Measurements from ENCODE around the gene GRK3.

GRK3 gene

DNA sequence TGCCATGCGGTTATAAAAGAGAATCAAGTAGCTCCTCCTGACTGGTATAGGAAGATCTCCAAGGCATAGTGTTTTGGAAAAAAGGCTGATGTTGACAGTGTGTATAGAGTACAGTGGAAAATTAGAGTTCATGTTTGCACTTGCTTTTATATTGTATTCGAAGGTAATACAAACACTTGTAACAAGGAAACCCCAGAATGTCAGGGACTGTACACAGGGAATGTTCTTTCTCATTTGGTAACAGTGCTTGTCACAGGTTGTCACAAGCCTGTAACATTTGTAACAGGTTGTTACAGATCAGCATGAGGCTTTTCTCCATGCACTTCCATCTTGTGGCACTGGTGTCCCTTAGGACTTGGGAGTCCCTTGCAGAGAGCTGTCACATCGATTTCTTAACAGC lies 64.0 kb downstream of the GRK3 start:
- no peak for DNase-seq

DNA sequence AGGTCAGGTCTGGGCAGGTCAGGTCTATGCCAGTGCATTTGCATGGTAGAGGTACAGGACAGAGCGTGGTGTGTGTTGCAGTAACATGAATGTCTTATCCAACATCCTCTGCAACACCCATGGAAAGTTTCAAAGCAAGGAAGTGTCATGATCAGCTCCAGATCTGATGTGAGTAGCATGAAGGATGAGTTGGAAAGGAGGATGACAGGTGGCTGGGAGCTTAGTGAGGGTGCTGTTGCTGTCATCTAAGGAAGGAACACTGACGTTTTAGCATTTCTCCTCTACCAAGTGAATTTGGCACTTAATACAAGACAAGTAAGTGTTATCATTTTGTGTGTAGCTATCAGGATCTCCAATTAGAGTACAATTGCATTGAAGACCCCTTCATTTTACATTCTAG lies 65.1 kb downstream of the GRK3 start:
- no peak for DNase-seq

DNA sequence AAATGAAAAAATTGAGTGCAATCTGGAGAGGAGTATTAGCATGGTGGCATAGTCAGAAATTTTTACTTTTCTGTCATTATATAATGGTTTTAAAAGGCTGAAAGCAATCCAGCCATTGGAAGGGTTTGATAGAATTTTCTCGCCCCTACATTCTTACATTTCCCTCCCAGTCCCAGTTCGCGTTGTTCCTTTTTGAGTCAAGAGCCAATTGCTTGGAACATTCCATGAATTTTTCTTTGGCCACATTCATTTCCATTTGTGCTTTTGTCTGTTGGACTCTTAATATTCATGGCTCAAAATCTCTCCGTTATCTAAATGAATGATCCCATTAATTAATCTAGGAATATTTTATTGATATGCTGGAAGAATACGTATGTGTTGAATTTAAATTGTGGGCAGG lies 66.0 kb downstream of the GRK3 start:
- DNase-seq = no peak

DNA sequence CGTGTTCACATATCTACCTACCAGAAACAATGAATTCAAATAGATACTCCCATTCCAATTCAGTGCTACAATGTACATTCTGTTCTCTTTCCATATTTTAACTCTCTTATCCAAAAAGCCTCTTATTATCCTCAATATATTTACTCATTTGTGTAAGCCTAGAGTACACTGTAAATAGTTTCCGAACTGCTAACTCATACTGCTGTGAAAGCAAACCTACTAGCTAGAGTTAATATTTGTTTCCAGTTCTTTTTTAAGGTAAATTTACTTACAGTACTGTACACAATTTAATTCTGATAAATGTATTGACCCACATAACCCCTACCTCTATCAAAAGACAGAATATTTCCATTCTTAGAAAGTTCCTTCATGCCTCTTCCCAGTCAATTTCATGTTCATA lies 71.8 kb downstream of the GRK3 start:
- no peak for DNase-seq

DNA sequence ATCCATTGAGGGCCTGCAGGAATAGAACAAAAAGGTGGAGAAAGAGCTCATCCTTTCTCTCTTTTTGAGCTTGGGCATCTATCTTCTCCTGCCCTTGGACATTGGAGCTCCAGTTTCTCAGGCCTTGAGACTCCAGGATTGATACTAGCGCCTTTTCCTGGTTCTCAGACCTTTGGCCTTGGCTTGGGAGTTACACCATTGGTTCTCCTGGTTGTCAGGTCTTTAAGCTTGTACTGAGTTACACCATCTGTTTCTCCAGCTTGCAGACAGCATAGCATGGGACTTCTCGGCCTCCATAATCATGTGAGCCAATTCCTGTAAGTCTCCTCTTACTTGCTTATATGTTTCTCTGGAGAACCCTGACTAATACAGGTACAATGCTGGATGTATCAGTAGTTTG lies 72.6 kb downstream of the GRK3 start:
- DNase-seq = no peak

DNA sequence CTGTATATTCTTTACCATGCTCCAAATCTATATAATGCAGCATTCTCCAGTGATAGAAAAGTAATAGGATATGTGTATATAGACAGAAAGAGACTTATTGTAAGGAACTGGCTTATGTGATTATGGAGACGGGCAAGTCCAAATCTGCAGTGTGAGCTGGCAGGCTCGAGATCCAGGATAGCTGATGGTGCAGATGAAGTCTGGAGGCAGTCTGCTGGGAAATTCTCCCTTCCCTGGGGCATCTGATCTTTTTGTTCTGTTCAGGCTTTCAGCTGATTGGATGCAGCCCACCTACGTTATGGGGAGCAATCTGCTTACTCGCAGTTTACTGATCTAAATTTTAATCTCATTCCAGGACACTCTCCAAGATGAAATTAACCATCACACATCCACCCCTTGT lies 73.2 kb downstream of the GRK3 start:
- DNase-seq = no peak

DNA sequence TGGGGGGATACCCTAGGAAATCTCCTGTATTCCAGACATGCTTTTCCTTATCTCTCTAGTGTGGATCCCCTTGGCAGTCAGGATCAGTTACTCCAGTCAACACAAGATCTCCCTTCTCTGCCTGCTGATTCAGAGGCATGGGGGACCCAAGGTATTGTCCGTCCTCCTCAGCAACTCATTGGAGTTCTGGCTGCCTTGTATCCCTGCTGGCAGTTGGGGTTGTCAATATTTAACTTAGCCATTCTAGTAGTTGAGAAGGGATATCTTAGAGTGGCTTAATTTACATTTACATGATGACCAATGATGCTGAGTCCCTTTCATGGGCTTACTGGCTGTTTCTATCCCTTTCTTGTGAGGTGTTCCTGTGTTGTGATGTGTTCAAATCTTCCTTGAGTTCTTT lies 74.2 kb downstream of the GRK3 start:
- DNase-seq = no peak

DNA sequence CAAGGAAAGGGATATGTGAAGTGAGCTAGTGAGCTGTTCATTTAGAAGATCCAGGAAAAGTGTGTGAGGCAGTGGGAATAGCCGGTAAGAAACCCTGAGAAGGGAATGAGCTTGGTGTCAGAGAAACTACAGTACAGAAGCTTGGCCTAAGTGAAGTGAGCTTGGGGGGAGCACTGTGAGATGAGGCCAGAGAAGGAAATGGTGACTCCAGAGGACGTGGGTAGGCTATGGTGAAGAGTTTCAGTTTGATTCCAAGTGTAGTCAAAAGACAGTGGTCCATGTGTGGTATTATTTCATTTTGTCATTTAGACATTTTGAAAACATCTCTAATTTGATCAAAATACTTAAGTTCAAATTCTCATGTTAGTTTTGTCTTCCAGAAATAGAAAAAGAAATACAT lies 77.2 kb downstream of the GRK3 start:
- no peak for DNase-seq

DNA sequence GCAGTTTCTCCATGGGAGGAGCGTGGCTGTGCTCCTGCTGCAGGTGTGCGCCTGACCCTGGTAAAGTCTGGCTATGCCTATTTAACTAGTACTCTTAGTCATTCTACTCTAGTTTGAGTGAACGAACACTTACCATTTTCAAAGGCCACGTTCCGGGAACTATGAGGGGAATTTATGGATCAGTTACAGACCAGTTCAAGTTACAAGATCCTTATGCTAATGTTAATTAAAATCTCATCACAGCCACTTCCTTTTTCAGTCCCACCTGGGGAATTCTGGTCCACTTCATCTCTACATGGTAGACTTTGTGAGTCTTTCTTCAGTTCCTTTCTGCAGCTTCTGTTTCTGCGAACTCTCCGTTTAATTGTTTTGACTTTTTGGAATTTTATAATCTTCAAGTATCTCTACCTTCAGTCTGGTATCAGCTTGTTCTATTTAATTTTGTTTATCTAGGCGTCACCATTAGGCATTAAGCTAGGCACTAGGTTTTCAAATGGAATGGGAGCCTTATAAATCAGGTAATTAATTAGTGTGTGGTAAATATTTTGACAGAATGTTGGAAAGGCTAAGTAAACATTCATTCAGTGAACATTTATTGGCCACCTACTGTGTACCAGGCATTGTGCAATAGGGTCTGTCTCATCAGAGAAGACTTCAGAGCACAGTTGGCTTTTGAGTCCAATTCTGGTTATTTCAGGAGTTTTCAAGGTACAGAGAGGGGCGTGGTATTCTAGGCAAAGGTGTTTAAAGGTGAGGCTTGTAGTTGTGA lies 78.9 kb downstream of the GRK3 start:
- DNase-seq = no peak

DNA sequence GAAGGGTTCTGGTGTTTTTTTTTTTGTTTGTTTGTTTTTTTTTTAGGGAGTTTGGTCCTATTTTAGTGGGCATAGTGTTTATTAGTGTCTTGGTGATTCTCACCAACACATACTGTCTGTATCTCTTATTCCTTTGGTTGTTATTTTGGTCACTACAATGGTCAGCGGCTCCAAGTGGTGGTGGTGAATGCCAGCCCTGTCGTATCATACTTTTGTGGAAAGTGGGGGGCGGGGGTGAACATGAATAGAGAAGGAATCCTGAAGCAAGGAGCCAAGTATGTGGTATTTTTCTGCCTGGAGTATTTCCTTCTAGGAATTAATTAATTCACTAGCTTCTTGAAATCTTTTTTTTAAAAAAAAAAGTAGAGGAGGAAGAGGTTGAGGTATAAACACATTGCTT lies 79.6 kb downstream of the GRK3 start:
- DNase-seq = no peak

DNA sequence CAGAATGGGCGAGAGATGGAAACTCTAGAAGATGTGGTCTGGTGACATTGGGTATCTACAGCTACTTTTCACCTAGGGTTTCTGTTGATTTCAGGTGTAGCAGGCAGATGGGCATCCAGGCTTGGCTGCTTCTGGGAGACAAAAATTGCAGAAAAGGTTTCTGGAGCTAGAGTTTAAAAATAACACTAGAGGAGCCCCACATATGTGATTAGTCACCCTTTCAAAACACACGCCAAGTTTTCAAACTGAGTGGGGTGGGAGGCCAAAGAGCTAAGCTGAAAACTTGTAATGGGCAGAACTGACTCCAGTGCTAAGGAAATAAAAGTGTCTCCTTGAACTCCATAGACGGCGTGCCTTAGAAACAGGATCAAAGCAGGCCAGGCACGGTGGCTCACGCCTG lies 80.8 kb downstream of the GRK3 start:
- no peak for DNase-seq

DNA sequence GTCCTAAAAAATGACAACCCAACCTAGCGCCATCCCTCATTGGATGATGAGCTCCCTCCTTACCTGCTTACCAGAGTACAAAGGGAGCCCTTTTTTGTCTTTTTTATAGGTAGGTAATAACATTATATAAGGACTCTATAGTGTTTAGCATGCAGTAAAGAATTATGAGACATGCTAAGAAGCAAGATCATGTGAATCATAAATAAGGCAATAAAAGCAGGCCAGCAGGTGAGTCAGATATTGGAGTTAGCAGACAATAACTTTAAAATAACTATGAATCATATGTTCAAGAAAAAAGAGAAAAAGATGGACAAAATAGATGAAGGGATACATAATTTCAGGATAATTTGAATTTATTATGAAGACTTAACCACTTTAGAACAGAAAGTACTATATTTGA lies 81.5 kb downstream of the GRK3 start:
- no peak for DNase-seq

DNA sequence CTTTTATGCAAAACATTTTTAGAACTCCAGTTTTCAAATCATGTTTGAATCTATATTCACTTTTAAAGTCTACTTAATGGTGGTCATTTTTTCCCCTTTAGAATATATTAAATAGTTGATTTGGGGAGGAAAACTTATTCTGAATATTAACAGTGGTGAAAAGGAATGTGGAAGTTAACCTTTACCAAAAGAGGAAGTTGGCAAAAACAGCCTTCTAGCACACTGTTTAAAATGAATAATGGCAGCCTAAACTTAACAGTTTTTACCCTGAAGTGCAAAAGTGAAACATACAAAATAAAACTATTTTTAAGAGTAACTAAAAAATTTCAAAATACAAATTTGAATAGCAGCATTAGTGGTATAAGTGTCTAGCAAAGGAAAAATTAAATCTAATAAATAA lies 86.4 kb downstream of the GRK3 start:
- DNase-seq = no peak

DNA sequence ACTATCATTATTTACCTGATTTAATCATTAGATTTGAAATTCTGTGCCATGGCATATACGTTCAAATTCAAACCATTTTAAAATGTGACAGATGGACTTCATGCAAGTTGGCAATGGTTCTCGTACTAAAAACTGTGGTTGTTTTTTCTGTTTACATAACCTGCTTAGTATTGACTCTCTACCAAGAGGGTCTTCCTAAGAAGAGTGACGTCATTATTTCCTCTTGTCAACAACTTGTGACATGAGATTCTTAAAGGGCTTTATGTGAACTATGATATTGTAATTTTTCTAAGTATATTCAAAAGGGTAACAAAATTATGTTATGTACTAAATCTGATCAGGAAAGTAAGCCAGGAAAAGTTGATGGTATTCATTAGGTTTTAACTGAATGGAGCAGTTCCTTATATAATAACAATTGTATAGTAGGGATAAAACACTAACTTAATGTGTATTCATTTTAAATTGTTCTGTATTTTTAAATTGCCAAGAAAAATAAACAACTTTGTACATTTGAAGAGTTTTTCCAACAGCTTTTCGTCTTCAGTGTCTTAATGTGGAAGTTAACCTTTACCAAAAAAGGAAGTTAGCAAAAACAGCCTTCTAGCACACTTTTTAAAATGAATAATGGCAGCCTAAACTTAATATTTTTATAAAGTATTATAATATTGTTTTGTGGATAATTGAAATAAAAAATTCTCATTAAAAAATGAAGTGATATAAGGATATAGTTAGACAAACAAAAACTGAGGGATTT lies 87.0 kb downstream of the GRK3 start:
- no peak for DNase-seq

DNA sequence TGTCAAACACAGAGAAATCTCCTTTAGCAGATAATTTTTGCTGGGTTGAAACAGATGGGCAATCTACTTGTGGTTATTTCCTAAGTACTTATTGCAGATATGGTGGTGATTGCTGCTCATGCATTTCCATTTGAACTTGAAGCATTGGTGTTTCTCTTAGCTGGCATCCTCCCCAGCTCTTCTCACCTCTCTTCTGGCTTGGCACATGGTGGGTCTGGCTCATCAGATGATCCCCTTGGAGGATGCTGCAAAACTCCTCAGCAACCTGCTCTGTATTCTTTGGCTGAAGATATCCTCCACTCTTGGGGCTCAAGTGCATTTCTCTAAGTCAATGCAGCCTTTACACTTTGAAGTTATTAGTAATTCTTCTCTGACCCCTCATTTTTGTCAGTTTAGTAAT lies 90.2 kb downstream of the GRK3 start:
- no peak for DNase-seq

DNA sequence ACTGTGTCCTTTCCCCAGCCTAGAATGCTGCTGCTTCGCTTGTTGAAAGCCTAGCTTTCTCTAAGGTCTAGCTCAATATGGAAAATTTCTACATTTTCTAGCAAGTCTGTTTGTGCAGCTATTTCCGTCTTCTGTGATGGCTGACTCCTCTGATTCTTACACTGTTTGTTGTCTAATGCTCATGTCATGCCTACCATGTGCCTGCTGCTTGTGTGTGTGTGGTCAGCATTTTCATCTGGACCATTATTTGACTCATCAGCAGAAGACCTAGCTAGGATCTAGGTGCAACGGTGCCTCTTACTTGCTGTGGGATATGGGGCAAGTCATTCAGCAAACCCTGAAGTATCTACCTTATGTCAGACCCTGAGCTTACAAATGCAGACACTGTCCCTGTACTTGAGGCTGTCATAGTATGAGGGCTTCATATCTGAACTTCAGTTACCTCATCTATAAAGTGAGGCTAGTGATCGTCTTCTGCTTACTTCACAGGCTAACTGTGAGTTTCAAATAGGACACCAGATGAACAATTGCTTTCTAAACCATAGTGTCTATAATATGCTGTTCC lies 91.0 kb downstream of the GRK3 start:
- no peak for DNase-seq

DNA sequence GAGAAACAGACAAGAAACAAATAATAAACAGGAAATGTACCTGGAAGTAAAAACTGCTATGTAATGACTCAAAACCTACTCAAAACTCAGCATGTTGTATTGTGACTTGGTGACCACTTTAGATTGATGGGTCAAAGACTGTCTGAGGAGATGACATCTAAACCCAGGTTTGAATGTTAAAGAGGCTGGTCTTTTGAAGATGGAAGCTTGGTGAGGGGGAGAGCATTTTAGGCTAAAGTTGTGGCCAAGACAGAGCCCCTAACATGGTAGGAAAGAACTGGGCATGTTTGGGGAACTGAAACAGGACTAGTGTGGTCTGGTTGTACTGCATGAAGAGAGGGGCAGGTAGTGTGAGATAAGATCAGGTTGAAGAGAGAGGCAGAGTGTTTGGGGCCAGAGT lies 92.2 kb downstream of the GRK3 start:
- no peak for DNase-seq

DNA sequence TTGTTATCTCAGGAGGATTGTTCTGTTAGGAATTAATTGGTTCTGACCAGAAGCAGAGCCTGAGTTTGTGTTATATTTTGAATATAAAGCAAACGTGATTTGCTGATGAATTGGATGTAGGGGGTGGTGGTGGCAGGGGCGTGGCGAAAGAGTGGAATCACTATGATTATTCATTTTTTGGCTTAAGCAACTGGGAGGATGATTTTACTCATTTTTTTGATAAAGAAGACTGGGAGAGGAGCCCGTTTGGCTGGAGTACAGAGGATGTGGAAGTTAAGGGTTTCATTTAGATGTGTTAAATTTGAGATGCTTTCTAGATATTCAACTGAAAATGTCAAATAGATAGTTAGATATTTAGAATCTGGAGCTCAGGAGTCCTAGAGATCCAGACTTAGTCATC lies 94.2 kb downstream of the GRK3 start:
- no peak for DNase-seq

DNA sequence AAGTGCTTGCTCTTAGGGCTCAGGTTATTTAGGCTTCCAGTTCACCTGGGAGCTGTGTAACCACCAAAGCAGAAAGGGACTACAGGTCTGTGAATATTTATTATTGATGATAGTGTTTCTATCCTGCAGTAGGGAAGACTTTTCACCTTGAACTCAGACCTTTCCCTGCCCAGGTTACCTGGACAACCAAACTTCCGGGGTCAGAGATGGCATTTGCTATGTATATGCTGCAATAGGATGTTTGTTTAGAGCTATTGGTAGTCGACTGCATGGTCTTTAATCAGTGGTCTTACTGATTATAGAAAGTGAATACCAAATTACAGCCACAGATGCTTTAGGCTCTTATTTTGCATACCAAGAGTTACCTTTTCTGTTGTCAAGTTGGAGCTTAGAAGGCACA lies 94.9 kb downstream of the GRK3 start:
- no peak for DNase-seq

DNA sequence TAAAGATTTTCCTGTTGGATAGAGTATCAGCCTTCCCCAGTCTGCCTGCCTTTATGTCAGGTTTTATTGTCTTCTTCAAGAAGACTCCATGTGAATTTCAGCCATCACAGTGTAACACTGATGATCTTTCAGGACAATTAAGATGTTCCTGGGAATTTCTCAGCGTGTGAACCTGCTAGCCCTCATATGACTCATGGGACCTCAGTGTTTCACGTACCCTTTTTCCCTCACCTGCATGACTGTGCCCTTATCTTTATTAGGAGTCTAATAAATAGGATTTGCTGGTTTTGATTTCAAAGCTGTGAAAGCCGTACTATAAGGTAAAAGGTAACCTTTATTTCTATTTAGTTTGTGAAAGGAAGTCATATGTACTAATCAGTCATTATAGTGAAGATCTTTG lies 95.9 kb downstream of the GRK3 start:
- no peak for DNase-seq

DNA sequence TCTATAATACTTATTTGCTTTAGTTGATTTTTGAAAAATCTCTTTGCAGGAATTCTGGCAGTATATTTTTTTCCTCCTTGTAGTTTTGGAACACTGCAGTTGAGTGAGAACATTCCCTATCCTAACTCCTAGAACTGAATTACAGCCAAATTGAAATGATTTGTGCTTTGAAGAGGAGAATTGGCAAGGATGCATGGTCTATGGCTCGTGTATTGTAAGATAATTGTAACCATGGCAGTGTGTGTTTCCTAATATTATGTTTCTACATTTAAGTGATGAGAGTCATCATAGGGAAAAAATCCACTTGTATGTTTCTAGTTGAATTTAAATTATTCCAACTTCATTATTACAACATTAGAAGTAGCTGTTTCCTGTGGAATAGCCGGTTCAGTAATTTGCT lies 96.6 kb downstream of the GRK3 start:
- no peak for DNase-seq

DNA sequence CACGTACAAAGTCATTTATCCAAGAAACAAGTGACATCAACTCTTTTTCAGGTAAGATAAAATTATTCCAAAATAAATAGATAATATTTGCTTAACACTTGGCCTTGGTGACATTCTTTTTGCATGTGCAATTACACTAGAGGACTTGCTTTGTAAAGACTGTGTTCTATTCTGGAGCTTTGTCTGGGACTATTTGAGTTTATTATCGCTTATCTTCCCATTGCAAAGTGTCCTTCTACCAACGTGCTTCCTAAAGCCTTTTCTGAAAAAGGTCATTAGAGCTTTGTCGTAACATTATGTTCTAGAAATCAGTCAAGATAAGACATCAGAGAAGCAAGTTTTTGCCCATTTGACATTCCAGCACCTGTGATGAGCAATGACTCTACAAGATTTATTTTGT lies 99.2 kb downstream of the GRK3 start:
- DNase-seq = no peak

DNA sequence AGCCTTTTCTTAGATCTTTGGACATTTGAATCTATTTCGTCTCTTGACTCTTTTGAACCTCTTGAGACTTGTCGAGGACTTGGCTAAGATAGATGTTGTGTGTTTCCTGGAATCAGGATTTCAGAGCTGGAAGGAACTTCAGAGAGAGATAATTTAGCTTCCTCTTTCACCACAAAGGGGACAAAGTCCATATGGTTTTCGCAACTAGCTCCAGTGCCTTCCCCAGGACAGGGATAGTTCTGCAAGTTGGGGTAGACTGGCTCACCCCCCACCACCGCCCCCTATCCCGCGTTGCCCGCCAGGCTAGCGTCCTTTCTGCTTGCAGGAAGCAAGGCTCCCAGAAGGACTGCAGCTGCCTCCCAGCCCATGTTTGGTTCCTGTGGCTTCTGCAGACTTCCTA lies 101.8 kb downstream of the GRK3 start:
- DNase-seq = no peak

DNA sequence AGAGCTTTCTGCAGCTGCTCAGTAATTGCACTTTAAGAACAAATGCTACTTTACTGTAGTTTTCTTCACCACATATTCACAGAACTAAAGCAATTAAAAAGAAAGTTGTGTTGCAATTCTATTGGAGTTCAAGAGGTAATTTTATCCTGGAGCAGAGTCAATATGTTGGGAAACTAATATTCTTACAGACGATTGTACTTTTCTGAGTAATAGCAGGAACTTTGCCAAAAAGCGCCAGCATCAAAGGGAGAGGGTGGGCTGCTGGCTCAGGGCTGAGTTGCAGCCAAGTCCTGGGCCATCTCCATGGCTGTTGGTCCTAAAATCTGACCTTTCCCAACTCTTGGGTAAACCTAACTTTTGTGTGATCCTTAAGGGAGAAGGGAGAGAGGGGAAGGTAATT lies 104.0 kb downstream of the GRK3 start:
- no peak for DNase-seq
